ENCODE measurements around the gene RSRC2. TPM values are rescaled to one million over a fixed set of nuclear protein-coding genes. Genes with fewer than 3 reads are reported as not detected.

The RSRC2 gene
- total and polyA plus RNA-seq, 9 of the 15 experiments (the other 6 are each of a cell fraction or from before 2014, with no cell fraction given): 52.6 to 123 (median 80.3) TPM

- TF ChIP-seq E4F1 (CRISPR knock-in tag; IDR thresholded peaks at IDR 0.05; ENCODE audit: borderline replicate concordance) (no peak), E2F8 (IDR thresholded peaks at IDR 0.05; ENCODE audit: low read depth, partially characterized antibody) (peak; percentile 100), ZC3H11A (IDR thresholded peaks at IDR 0.05; ENCODE audit: low read depth, low read length) (peak; percentile 52; the same call in 1 of the 2 replicates), ATF6 (CRISPR knock-in tag; IDR thresholded peaks at IDR 0.05) (no peak; the same call in 1 of the 2 replicates), RCOR1 (IDR thresholded peaks at IDR 0.05; ENCODE audit: borderline replicate concordance in 1 of 2, low read depth in 2 of 2, low read length in 2 of 2) (peak in 1 of 2 experiments; percentile 50; a peak in 2 of 4 replicates), SP2 (IDR thresholded peaks at IDR 0.05; ENCODE audit: extremely low read depth, low read depth, low read length, poor library complexity, severe bottlenecking) (peak; percentile 30), TAL1 (IDR thresholded peaks at IDR 0.05) (no peak; the same call in 1 of the 2 replicates), ZNF586 (CRISPR knock-in tag; conservative IDR thresholded peaks at IDR 0.05) (no peak), XRCC4 (IDR thresholded peaks at IDR 0.05; ENCODE audit: extremely low read depth, insufficient read depth, insufficient read length) (no peak), ZHX1 (conservative IDR thresholded peaks at IDR 0.05; ENCODE audit: low read length) (peak; percentile 72), PHF20 (IDR thresholded peaks at IDR 0.05; ENCODE audit: partially characterized antibody) (peak; percentile 81), HNRNPLL (IDR thresholded peaks at IDR 0.05; ENCODE audit: low read depth, low read length, poor library complexity, severe bottlenecking) (peak; percentile 90), CEBPB (tag; IDR thresholded peaks at IDR 0.05) (peak; percentile 47)
- TF ChIP-seq, protein P1, sequence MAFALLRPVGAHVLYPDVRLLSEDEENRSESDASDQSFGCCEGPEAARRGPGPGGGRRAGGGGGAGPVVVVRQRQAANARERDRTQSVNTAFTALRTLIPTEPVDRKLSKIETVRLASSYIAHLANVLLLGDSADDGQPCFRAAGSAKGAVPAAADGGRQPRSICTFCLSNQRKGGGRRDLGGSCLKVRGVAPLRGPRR (CRISPR knock-in tag; IDR thresholded peaks at IDR 0.05): 0 out of 2 replicates have a peak, but pooled peaks have one; percentile 69
Observed at GRCh38 chr12:122526683-122527477, at the start of gene RSRC2, which contains the start of gene KNTC1 (continued).

Measured in K562 (cell line).